Endothelial cell of umbilical vein (primary cell): ENCODE results near the gene RPRD1A. TPM values are rescaled to one million over a fixed set of nuclear protein-coding genes. Genes with fewer than 3 reads are reported as not detected.

ENCODE experiments used
- BruUV-seq: library from RNA; stranded (reverse); fragments of 400-500 nt; replicated peaks from 2 replicates; lab custom pipeline; 2021; lab: Mats Ljungman, UMichigan
- CTCF ChIA-PET: fragments of 300-600, 350-600 bp; sonication (Branson Sonifier 250); formaldehyde crosslinking; loops from one replicate; lab custom pipeline; 2021; ENCODE audit warnings: antibody characterized with exemption, inconsistent platforms; lab: Charles Lee
- POLR2A ChIA-PET: fragments of 300-600, 350-600 bp; sonication (Branson Sonifier 250); formaldehyde crosslinking; loops from one replicate; lab custom pipeline; 2021; ENCODE audit warnings: antibody characterized with exemption, inconsistent platforms; lab: Charles Lee
- DNase-seq: peaks from one replicate; pipeline ENCODE4 v3.0.0-alpha.2; 2011; ENCODE audit warnings: low read depth, low spot score
- FAIRE-seq: peaks from 2 replicates; lab custom pipeline; 2011; peaks lifted over from hg19 to GRCh38; lab: Jason Lieb, UNC
- H2AFZ ChIP-seq: 2 replicates; pipeline ENCODE4 v1.6.0; 2012; ENCODE audit warnings: low read depth, low read length, control low read depth, inconsistent platforms
- H3K27ac ChIP-seq: 2 replicates; pipeline ENCODE4 v1.5.1; 2011; ENCODE audit warnings: low read depth, mild to moderate bottlenecking, control low read depth, low read length, moderate library complexity; ENCODE audit not compliant: insufficient read depth
- H3K27me3 ChIP-seq, 2 experiments: 2 replicates each; pipeline versions ENCODE4 v1.6.0 to v1.6.1; 2011; ENCODE audit warnings: low read length in 2 of 2, mixed read lengths in 1 of 2; ENCODE audit not compliant: control insufficient read depth in 2 of 2, insufficient read depth in 2 of 2
- H3K36me3 ChIP-seq, 2 experiments: 2 replicates in 1 of 2; 3 replicates in 1 of 2; pipeline ENCODE4 v1.5.1; 2011; ENCODE audit warnings: low read length in 2 of 2, mild to moderate bottlenecking in 1 of 2, moderate library complexity in 1 of 2; ENCODE audit not compliant: control insufficient read depth in 2 of 2, insufficient read depth in 2 of 2; ENCODE audit errors: extremely low read depth in 1 of 2
- H3K4me1 ChIP-seq: 3 replicates; pipeline ENCODE4 v1.5.1; 2011; ENCODE audit warnings: mild to moderate bottlenecking, low read length; ENCODE audit not compliant: control insufficient read depth, insufficient read depth; ENCODE audit errors: extremely low read depth
- H3K4me2 ChIP-seq: 2 replicates; pipeline ENCODE4 v1.6.1; 2011; ENCODE audit warnings: low read length, control low read depth, mixed read lengths; ENCODE audit not compliant: insufficient read depth
- H3K4me3 ChIP-seq, 3 experiments: fragments of 200-600 bp in 1 of 3; sonication (generic), shearing (Covaris generic) in 1 of 3; replicated peaks in 1 of 3; 2 replicates each; pipeline ENCODE4 v1.5.1; 2011 to 2016; ENCODE audit warnings: control low read depth in 3 of 3, low read length in 3 of 3, mild to moderate bottlenecking in 2 of 3, inconsistent platforms in 1 of 3, low read depth in 1 of 3, moderate library complexity in 1 of 3; ENCODE audit not compliant: insufficient read depth in 1 of 3
- H3K79me2 ChIP-seq: 2 replicates; pipeline ENCODE4 v1.6.0; 2012; ENCODE audit warnings: low read length, inconsistent platforms; ENCODE audit not compliant: control insufficient read depth, insufficient read depth
- H3K9ac ChIP-seq: replicated peaks from 2 replicates; pipeline ENCODE3; 2011; ENCODE audit warnings: low read length, control low read depth; ENCODE audit not compliant: insufficient read depth; ENCODE audit errors: extremely low read depth
- H3K9me1 ChIP-seq: replicated peaks from 3 replicates; pipeline ENCODE4 v1.6.0; 2011; ENCODE audit warnings: mild to moderate bottlenecking, low read length; ENCODE audit not compliant: control insufficient read depth, insufficient read depth; ENCODE audit errors: extremely low read depth
- H3K9me3 ChIP-seq: replicated peaks from 2 replicates; pipeline ENCODE4 v1.5.1; 2012; ENCODE audit warnings: low read length, inconsistent platforms; ENCODE audit not compliant: control insufficient read depth, insufficient read depth
- H4K20me1 ChIP-seq: replicated peaks from 2 replicates; pipeline ENCODE3; 2011; ENCODE audit warnings: mild to moderate bottlenecking, low read length; ENCODE audit not compliant: control insufficient read depth, insufficient read depth; ENCODE audit errors: extremely low read depth
- EZH2 ChIP-seq: IDR thresholded peaks from 2 replicates; pipeline ENCODE4 v1.6.1; 2012; ENCODE audit warnings: borderline replicate concordance, low read depth, mild to moderate bottlenecking, moderate library complexity, low read length, inconsistent platforms; ENCODE audit not compliant: severe bottlenecking
- FOS ChIP-seq: IDR thresholded peaks from 2 replicates; pipeline ENCODE4 v1.6.1; 2011; ENCODE audit warnings: mild to moderate bottlenecking, low read length, moderate library complexity, borderline replicate concordance; ENCODE audit not compliant: insufficient read depth
- GATA2 ChIP-seq: IDR thresholded peaks from 2 replicates; pipeline ENCODE4 v1.7.0; 2011; ENCODE audit warnings: low read depth, mild to moderate bottlenecking, moderate library complexity, mixed read lengths, low read length; ENCODE audit not compliant: insufficient read length, insufficient read depth
- JUN ChIP-seq: IDR thresholded peaks from 2 replicates; pipeline ENCODE4 v1.6.1; 2011; ENCODE audit warnings: borderline replicate concordance, low read depth; ENCODE audit not compliant: insufficient read length, insufficient read depth
- MYC ChIP-seq: IDR thresholded peaks from one replicate; pipeline ENCODE4 v1.6.1; 2011; ENCODE audit warnings: mild to moderate bottlenecking, low read depth, low read length
- POLR2A ChIP-seq: IDR thresholded peaks from 2 replicates; pipeline ENCODE4 v1.6.1; 2012; ENCODE audit warnings: low read depth, mild to moderate bottlenecking, control low read depth, low read length
- POLR2AphosphoS5 ChIP-seq: IDR thresholded peaks from 2 replicates; pipeline ENCODE4 v1.6.1; 2012; ENCODE audit warnings: low read depth, mild to moderate bottlenecking, control low read depth, low read length, moderate library complexity; ENCODE audit not compliant: insufficient read depth
- dilution Hi-C: fragments of 300-500 bp; cut with MboI; formaldehyde crosslinking; loops from one replicate; pipeline ENCODE4 v1.15.0; 2019; ENCODE audit warnings: low sequenced_read_pairs; ENCODE audit not compliant: extremely low pct_ligation_motif_present
- intact Hi-C: fragments of 100-400 bp; cut with micrococcal nuclease; formaldehyde crosslinking; loops from one replicate; pipeline ENCODE4 v1.10.0; 2022
- polyA plus RNA-seq, 4 experiments: library from polyadenylated mRNA; depleted of rRNA in 3 of 4; stranded (reverse) in 3 of 4; unstranded in 1 of 4; fragments of >200 nt; gene quantifications; 2 replicates each; pipeline versions ENCODE4 v1.2.1 to v1.2.3, GENCODE V29; 2011 to 2012; ENCODE audit warnings: missing spikeins in 1 of 4
- total RNA-seq: library from RNA; stranded (reverse); gene quantifications from 2 replicates; pipeline ENCODE4 v1.2.3, GENCODE V29; 2021
- TF ChIP-seq, protein P1 (sequence below): IDR thresholded peaks from 2 replicates; pipeline ENCODE4 v1.6.1; 2011; ENCODE audit not compliant: insufficient read depth, insufficient read length
- TF ChIP-seq, protein P2 (sequence below), 2 donors: IDR thresholded peaks; 1 replicate in 1 of 2; 2 replicates in 1 of 2; pipeline ENCODE4 v1.5.1; 2011; ENCODE audit warnings: low read length in 2 of 2, mild to moderate bottlenecking in 2 of 2, moderate library complexity in 2 of 2, control low read depth in 1 of 2, inconsistent platforms in 1 of 2, low read depth in 1 of 2; ENCODE audit not compliant: insufficient read depth in 1 of 2; ENCODE audit errors: extremely low read depth in 1 of 2

Gene RPRD1A
- total and polyA plus RNA-seq, 2 donors (not counting 3 experiments of a cell fraction or from before 2014, with no cell fraction given) = 13.5 to 50.7 TPM

DNA sequence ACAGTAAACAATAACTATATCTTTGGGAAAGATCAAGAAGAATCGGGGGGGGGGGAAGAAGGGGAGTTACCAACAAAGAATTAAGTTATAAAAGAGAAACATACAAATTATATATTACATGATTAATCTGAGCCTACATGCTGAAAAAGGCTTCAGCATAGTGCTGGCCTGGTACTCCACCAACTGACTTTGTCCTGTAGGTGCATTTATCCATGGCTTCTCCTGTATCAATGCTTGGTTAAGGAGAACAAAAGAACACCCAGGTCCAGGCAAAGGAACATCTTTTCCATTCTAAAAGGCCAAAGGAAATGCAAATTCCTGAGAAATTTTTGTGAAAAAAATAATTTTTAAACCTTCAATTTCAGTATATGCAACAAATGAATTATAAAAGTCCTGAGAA is 24.2 kb downstream of the RPRD1A start:
- ChIA-PET CTCF (no interaction called here), POLR2A (no interaction called here)
- FAIRE-seq (no peak), DNase-seq (no peak)
- BruUV-seq = no TSS peak
- no peaks in the 10 kb centered on the region for H3K9me3 ChIP-seq
- TF ChIP-seq POLR2AphosphoS5 (no peak), EZH2 (no peak), JUN (no peak), FOS (no peak), GATA2 (no peak), MYC (no peak), POLR2A (no peak)
- TF ChIP-seq, protein P1, sequence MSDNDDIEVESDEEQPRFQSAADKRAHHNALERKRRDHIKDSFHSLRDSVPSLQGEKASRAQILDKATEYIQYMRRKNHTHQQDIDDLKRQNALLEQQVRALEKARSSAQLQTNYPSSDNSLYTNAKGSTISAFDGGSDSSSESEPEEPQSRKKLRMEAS = no peak
- TF ChIP-seq, protein P2, sequence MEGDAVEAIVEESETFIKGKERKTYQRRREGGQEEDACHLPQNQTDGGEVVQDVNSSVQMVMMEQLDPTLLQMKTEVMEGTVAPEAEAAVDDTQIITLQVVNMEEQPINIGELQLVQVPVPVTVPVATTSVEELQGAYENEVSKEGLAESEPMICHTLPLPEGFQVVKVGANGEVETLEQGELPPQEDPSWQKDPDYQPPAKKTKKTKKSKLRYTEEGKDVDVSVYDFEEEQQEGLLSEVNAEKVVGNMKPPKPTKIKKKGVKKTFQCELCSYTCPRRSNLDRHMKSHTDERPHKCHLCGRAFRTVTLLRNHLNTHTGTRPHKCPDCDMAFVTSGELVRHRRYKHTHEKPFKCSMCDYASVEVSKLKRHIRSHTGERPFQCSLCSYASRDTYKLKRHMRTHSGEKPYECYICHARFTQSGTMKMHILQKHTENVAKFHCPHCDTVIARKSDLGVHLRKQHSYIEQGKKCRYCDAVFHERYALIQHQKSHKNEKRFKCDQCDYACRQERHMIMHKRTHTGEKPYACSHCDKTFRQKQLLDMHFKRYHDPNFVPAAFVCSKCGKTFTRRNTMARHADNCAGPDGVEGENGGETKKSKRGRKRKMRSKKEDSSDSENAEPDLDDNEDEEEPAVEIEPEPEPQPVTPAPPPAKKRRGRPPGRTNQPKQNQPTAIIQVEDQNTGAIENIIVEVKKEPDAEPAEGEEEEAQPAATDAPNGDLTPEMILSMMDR (IDR thresholded peaks at IDR 0.05; ENCODE audit: extremely low read depth in 1 of 2, insufficient read depth in 1 of 2, low read depth in 1 of 2, low read length in 2 of 2) = no peak
- H4K20me1 ChIP-seq = peaks cover 33% of the 10 kb centered on the region
- dilution Hi-C loops (no loop called here), intact Hi-C loops (no loop called here)
- H3K27me3 ChIP-seq = no peaks in the 10 kb centered on the region
- peaks cover 88% of the 10 kb centered on the region for H3K79me2 ChIP-seq
- no peak overlapping the region for H2AFZ ChIP-seq
- no peak overlapping the region for H3K4me2 ChIP-seq
- H3K27ac ChIP-seq = no peak overlapping the region
- H3K36me3 ChIP-seq = no peaks in the 10 kb centered on the region
- no peaks in the 10 kb centered on the region for H3K9me1 ChIP-seq
- H3K4me1 ChIP-seq = no peaks in the 10 kb centered on the region
- H3K9ac ChIP-seq = no peak overlapping the region
- H3K4me3 ChIP-seq = no peak overlapping the region
